Lung (tissue), 12 donors: ENCODE data around the gene ZMYND19. TPM values are rescaled to one million over a fixed set of nuclear protein-coding genes. Genes with fewer than 3 reads are reported as not detected.

ENCODE experiments used
- ATAC-seq: fragments of 200-7000 bp; cut with Tn5 transposase; one replicate; pipeline ENCODE4 v1.9.1; 2020; ENCODE audit warnings: moderate number of reproducible peaks; ENCODE audit not compliant: insufficient read depth, low FRiP score
- DNase-seq, 3 donors: peaks; one replicate each; pipeline ENCODE4 v3.0.0-alpha.2; 2013 to 2017
- H3K27ac ChIP-seq, 2 donors: one replicate each; pipeline ENCODE4 v1.5.1; 2013; ENCODE audit warnings: mild to moderate bottlenecking in 2 of 2, moderate library complexity in 2 of 2, control low read depth in 1 of 2, inconsistent platforms in 1 of 2, low read depth in 1 of 2, low read length in 1 of 2
- H3K27me3 ChIP-seq, 3 donors: one replicate each; pipeline ENCODE4 v1.5.1; 2013; ENCODE audit warnings: low read length in 2 of 3; ENCODE audit not compliant: control insufficient read depth in 3 of 3, insufficient read depth in 3 of 3
- H3K36me3 ChIP-seq, 4 donors: one replicate each; pipeline ENCODE4 v1.5.1; 2013; ENCODE audit warnings: low read length in 4 of 4, mild to moderate bottlenecking in 1 of 4, moderate library complexity in 1 of 4; ENCODE audit not compliant: control insufficient read depth in 4 of 4, insufficient read depth in 4 of 4
- H3K4me1 ChIP-seq, 5 donors: one replicate each; pipeline ENCODE4 v1.5.1; 2013; ENCODE audit warnings: low read length in 5 of 5, mild to moderate bottlenecking in 2 of 5, moderate library complexity in 1 of 5; ENCODE audit not compliant: control insufficient read depth in 5 of 5, insufficient read depth in 5 of 5
- H3K4me3 ChIP-seq: one replicate; pipeline ENCODE4 v1.5.1; 2013; ENCODE audit warnings: mild to moderate bottlenecking, control low read depth, moderate library complexity
- H3K9ac ChIP-seq, 2 donors: one replicate each; pipeline ENCODE4 v1.5.1; 2013; ENCODE audit warnings: low read length in 2 of 2, control low read depth in 1 of 2; ENCODE audit not compliant: insufficient read depth in 1 of 2
- H3K9me3 ChIP-seq, 4 donors: one replicate each; pipeline ENCODE4 v1.5.1; 2013; ENCODE audit warnings: low read length in 3 of 4, mild to moderate bottlenecking in 1 of 4, moderate library complexity in 1 of 4; ENCODE audit not compliant: control insufficient read depth in 4 of 4, insufficient read depth in 3 of 4
- WGBS, 2 donors: extraction: QIAGEN DNeasy Blood & Tissue Kit; methylation state at CpG; one replicate each; pipeline ENCODE4 v1.1.7; 2013; 5-methylcytosine and 5-hydroxymethylcytosine counted together
- polyA plus RNA-seq, 2 donors: library from polyadenylated mRNA; stranded (reverse); fragments of 200-250 nt; gene quantifications; one replicate each; pipeline ENCODE4 v1.2.1, GENCODE V29; 2013
- total RNA-seq, 2 donors: library from RNA; depleted of rRNA in 1 of 2; stranded (reverse); fragments of >200 nt in 1 of 2; gene quantifications; one replicate each; pipeline ENCODE4 v1.2.1, GENCODE V29; 2014 to 2021
- TF ChIP-seq, protein P1 (sequence below): IDR thresholded peaks from 2 replicates; pipeline ENCODE4 v1.5.1; 2012; ENCODE audit warnings: mild to moderate bottlenecking; ENCODE audit errors: control extremely low read depth, extremely low read depth
- donor health status: control.
- donor health status: control.
- donor health status: Bipolar disorder and iron deficiency.
- donor health status: healthy.
- donor health status: DM: yes; HTN: yes; CAD: no.

Gene ZMYND19
- total and polyA plus RNA-seq, 4 donors, result 11.4 to 29.1 (median 20.5) TPM

DNA sequence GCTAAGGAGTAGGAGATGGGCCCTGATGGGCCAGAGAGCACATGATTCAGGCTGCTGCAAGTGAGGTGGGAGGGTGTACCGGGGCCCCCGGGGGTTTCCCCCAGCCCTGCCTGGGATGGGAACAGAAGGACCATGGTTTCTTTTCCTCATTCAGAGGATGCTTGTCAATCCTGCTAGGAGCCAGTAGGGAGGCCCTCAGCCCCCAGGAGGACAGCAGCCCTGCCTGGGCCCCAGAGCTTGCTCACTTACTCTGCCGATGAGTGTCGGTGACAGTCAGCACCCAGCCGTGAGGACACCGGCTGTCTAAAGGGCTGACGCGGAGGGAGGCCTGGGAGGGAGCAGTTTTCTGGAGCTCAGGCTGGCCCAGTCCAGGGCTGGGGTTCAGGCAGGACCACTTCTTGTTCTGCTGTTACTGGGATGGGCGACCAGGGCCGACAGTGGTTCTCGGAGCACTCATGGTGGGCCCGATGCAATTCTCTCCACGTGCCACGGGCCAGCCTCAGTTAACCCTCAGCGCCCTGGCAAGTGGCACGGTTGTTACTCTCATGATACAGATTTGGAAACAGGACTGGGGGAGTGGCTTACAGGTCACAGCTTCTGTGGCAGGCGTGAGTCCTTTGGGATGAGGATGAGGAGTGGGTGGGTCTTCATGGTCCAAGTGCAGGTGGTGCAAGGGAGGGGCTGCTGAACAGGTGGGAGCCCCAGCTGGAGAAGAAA, 17.0 kb upstream of the ZMYND19 start:
- Histone ChIP-seq H3K4me3 (no peak overlapping the region), H3K4me1 (peaks cover 6 to 31% (median 16%) of the 10 kb centered on the region in 5 donors), H3K27ac (peak overlapping the region; percentile 21 to 95), H3K9me3 (no peaks in the 10 kb centered on the region), H3K9ac (no peak overlapping the region), H3K27me3 (peaks cover 0 to 4% (median 0%) of the 10 kb centered on the region in 3 donors), H3K36me3 (no peaks in the 10 kb centered on the region)
- 33 to 40% methylated on average over 17 of the region's 17 CpGs for WGBS, 2 donors
- DNase-seq, result no peak
- TF ChIP-seq, protein P1, sequence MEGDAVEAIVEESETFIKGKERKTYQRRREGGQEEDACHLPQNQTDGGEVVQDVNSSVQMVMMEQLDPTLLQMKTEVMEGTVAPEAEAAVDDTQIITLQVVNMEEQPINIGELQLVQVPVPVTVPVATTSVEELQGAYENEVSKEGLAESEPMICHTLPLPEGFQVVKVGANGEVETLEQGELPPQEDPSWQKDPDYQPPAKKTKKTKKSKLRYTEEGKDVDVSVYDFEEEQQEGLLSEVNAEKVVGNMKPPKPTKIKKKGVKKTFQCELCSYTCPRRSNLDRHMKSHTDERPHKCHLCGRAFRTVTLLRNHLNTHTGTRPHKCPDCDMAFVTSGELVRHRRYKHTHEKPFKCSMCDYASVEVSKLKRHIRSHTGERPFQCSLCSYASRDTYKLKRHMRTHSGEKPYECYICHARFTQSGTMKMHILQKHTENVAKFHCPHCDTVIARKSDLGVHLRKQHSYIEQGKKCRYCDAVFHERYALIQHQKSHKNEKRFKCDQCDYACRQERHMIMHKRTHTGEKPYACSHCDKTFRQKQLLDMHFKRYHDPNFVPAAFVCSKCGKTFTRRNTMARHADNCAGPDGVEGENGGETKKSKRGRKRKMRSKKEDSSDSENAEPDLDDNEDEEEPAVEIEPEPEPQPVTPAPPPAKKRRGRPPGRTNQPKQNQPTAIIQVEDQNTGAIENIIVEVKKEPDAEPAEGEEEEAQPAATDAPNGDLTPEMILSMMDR, result no peak
- no peak for ATAC-seq

DNA sequence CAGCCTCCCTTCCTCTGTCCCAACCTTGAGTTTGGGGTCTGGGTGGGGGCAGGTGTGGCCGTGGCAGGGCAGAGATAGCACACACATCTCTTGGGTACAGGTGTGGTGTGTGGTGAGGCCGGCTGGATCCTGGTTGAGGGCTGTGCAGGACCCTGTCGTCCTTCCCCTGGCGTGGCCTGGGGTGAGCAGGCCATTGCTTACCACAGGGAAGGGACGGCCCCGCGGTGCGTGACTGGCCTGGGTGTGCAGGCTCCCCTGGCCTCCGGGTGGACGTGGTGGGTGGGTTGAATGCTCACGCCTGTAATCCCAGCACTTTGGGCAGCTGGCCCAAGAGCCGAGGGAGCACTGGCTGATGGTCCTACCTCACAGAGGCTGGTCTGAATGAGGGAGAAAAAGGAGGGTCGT, 16.4 kb upstream of the ZMYND19 start:
- ATAC-seq (no peak), DNase-seq (no peak)
- Histone ChIP-seq H3K36me3 (no peaks in the 10 kb centered on the region), H3K9ac (no peak overlapping the region), H3K9me3 (no peaks in the 10 kb centered on the region), H3K27ac (peak overlapping the region in 1 of 2 donors; percentile 95), H3K27me3 (peaks cover 0 to 4% (median 0%) of the 10 kb centered on the region in 3 donors), H3K4me1 (peaks cover 4 to 26% (median 15%) of the 10 kb centered on the region in 5 donors), H3K4me3 (peak overlapping the region; percentile 87)
- TF ChIP-seq, protein P1, result no peak
- 23 to 25% methylated on average over 12 to 13 of the region's 13 CpGs for WGBS, 2 donors

DNA sequence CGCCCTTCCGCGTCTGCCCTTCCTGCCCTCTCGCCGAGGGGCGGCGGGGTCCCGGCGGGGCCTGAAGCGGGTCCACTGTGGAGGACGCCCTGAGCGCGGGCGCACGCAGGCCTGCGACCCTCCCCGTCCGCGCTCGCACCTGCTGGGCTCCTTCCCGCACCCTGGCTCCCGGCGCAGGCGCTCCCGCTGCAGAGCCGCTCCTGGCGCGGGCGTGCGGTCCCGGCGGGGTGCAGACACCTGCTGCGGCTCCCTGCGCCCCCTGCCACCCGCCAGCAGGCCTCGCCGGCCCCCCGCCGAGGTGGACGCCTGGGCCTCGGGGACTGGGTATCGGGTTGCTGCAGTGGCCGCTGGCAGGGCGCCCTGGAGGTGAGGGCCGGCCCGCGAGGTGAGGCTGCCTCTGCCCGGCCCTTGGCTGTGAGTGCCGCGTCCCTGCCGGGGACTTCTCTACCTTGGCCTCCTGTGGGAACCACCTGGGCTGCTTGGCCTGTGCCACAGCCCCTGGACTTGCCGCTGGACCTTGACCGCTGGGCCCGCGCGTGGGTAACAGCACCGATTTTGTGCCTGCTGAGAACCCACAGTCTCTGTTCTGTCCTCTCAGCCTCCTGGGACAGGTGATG, 15.8 kb upstream of the ZMYND19 start:
- TF ChIP-seq, protein P1, result no peak
- no peaks in the 10 kb centered on the region for H3K9me3 ChIP-seq
- 4 to 5% methylated on average over 38 to 57 of the region's 57 CpGs for WGBS, 2 donors
- DNase-seq (no peak), ATAC-seq (no peak)
- peaks cover 0 to 4% (median 0%) of the 10 kb centered on the region in 3 donors for H3K27me3 ChIP-seq
- peaks cover 4 to 21% (median 11%) of the 10 kb centered on the region in 5 donors for H3K4me1 ChIP-seq
- H3K27ac ChIP-seq, result peak overlapping the region; percentile 86 to 95
- H3K4me3 ChIP-seq, result peak overlapping the region; percentile 87
- no peaks in the 10 kb centered on the region for H3K36me3 ChIP-seq
- no peak overlapping the region for H3K9ac ChIP-seq
